Measurements from ENCODE around the gene CSNK2A3.
"Not testable (repeated sequence)": the region's sequence is repeated elsewhere in the genome, so short reads cannot be mapped to it uniquely, and the experiment has no call there.

The CSNK2A3 gene

DNA sequence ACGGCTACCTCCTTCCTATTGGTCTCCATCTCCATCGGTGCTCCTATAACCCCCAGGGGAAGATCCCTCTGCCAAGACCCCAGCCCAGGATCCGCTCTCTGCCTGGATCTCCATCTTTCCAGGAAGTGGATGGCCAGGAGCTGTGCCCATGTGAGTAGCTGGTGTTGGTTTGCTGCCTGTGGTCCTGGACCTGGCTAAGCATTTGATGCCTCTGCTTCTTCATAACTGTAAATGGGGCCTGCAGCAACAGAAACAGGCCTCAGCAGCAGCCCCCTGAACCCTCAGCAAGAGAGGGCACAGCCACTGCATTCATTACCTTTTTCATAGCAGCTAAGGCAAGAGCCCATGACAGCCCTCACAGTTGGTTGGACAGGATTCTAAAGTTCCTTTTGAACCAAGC, 26.6 kb upstream of the CSNK2A3 start:
- DNase-seq (ENCODE audit: low read depth, low spot score): no peak

GRCh38 chr11:11378184-11378940, 25.3 kb upstream of the CSNK2A3 start:
- no peak for DNase-seq (ENCODE audit: low read depth, low spot score)

GRCh38 chr11:11374358-11375148, 21.5 kb upstream of the CSNK2A3 start:
- no peak for DNase-seq (ENCODE audit: low read depth, low spot score)

DNA sequence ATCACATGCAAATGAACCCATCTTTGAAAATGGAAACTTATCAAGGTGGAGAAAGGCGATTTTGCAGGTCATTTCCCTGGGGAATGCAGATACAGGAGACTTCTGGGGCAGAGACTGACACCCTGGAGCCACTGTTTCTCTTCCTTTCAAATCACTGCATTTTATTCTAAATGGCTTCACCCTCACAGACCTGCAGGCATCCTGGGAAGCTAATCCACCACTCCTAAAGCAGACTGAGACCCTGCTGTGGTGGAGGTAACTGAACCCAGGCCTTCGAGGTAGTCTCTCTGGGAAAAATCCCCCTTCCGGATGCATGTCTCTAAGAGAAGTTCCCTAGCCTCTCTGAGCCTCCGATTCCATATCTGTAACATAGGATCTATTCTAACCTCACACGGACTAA, 20.9 kb upstream of the CSNK2A3 start:
- no peak for DNase-seq (ENCODE audit: low read depth, low spot score)

- no peak for DNase-seq (ENCODE audit: low read depth, low spot score)
Measured at GRCh38 chr11:11372461-11372860, 19.4 kb upstream of the CSNK2A3 start.

DNA sequence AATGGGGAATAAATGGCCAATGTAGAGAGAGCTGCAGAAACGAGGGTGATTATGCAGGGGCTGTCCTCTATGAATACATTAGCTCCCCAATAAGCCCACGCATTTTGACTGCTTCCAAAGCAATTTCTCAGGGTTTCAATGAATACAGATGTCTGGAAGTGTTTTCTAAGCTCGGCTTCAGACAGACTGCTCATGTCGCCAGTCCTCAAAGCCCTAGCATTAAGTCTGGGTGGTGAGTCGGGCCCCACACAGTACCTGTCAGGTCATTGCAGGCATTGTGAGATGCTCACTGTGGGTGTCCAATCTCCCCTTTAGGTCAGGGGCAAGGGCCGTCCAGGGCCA, 17.9 kb upstream of the CSNK2A3 start:
- DNase-seq (ENCODE audit: low read depth, low spot score): no peak

DNA sequence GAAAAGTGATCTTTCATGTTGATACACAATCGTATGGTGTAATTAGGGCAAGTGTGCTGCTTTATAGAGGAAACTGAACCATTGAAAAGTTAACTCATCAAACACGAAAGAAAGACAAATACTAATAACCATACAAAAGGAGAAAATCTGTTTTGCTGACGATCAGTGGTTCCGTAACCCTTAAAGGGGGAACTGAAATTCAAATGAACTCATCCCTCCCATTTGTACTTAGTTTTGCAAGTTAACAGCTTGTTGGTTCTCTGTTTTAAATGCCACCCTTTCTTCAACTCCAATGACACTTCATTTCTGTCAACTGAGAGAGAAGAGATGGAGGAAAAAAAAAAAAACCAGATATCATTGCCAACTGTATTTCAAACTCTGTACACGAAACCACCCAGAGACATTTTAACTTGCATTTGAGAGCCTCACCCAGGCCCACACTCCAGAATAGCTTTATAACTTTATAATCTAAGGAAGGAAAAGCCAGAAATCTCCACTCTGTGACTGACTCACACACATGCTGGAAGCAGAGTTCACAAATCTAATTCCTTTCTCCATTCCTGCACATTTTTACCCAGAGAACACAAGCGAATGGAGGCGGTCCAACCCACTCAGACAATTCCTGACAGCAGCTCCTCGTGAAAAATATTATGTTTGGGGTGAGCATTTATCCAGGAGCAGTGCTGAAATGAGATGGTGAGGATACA, 17.4 kb upstream of the CSNK2A3 start:
- peak; percentile 45 for DNase-seq (ENCODE audit: low read depth, low spot score)

DNA sequence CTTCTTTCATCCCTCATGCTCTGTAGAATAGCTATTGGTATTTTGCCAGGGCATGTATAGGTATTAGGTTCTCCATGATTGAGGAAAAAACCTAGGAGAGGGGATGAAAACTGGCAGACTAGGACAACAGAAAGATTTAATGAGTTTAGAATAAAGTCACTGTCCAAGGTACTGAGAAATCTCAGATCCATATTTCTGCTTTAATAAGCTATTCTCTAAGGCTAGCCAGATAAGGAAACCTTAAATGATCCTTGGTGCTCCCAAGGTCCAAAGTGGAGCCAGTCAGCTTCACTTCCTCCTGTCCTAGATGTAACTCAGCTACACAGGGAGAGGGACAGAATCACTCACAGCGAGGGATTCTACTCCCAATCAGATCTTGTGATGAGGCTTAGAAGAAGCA, 13.7 kb upstream of the CSNK2A3 start:
- DNase-seq (ENCODE audit: low read depth, low spot score): peak; percentile 28

- DNase-seq (ENCODE audit: low read depth, low spot score): no peak
Measured at GRCh38 chr11:11363674-11364073, 10.6 kb upstream of the CSNK2A3 start.

DNA sequence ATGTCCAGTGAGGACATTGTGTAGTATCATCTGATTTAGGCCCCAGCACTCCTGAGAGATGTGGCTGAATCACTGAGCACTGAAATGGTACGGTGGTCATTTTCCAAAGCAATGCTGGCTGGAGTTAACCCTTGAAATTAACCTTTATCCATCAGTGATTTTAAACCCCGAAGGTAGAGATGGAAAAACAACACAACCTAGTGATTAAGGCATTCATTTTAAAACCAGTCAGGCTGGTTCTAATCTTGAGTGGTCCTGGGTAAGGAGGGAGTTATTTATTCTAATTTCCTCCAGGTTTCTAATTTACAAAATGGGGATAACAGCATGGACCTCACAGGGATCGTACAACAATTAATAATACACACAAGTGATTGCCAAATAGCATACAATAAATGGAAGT, 6.6 kb upstream of the CSNK2A3 start:
- DNase-seq (ENCODE audit: low read depth, low spot score): no peak

DNA sequence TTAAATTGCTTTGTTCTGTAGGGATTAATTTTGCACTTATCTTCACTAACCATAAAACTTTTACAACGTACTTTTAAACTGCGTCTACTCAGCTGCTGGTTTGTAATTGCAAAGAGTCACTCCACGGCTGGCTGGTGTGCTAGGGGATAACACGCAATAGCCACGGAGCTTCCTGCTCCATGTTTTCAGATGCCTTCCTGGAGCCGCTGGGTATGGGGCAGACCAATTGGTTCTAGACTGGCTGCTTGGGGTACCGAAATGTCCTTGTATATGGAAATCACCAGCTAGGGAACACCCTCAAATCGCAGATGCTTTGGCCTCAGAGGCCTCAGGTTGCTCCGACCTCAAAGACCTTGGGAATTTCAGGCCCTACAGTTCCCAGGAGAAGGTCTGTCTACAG, 3.8 kb upstream of the CSNK2A3 start:
- DNase-seq (ENCODE audit: low read depth, low spot score): no peak

DNA sequence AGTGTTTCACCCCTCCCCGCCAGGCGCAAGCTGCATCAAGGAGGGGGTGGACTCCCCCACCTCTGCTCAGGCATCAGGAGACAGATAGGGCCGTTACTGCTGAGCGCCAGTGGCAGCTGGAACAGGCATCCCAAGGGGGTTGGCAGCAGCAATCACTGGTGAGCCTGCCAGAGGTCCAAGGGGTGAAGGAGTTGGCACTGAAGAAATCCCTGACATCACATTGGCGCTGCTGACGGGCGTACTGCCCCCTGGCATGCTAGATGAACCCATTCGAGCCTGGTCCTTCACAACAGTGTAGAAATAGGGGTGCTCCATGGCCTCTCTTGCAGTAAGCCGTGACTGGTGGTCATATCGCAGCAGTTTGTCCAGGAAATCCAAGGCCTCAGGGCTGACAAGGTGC, 1.2 kb downstream of the CSNK2A3 start:
- DNase-seq (ENCODE audit: low read depth, low spot score): not testable (repeated sequence)

DNA sequence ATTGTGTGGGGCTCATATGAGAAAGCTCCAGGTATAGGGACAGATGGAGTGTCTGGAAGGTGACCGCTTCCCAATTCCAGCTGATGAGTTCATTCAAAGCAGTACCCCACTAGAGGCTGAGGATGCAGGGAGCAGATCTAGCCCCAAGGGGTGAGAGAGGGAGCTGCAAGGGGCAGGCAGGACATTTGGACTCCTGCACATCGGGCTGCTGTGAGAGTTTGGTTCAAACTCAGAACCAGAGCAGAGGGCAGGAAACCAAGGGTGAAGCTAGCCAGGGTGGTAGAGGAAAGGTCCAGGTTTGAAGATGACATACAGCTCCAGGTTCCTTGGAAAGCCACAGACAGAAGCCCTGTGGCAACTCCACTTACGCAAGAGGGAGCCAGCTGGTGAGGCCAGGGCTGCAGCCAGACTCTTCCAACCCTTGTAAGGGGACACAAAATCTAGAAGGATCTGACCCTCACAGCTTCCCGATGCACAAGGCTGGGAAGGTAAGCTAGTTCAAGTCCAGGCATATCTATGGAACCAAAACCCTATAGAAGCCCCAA, 1.9 kb downstream of the CSNK2A3 start:
- DNase-seq (ENCODE audit: low read depth, low spot score): no peak

DNA sequence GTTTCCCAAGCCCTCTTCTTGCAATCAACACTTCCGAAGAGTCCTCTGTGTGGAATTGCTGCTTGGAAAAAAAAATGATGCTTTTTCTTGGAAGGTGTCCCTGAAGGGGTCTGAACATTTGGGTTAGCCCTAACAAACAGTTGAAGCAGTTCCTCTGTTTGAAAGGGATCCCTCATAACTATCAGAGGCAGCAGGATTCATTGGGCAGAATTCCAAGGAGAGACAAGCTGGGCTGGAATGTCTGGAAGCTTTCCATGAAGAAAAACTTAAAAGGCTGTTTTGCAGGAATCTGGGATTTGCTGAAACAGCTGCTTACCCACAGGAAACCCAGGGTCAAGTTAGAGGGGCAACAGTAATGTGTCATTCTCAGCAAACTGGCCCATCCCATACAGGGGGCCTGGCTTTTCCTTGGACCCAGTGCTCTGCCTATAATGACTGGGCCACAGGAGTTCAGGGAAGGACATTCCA, 3.1 kb downstream of the CSNK2A3 start:
- peak; percentile 72 for DNase-seq (ENCODE audit: low read depth, low spot score)

GRCh38 chr11:11349106-11349825, 3.8 kb downstream of the CSNK2A3 start:
- no peak for DNase-seq (ENCODE audit: low read depth, low spot score)

DNA sequence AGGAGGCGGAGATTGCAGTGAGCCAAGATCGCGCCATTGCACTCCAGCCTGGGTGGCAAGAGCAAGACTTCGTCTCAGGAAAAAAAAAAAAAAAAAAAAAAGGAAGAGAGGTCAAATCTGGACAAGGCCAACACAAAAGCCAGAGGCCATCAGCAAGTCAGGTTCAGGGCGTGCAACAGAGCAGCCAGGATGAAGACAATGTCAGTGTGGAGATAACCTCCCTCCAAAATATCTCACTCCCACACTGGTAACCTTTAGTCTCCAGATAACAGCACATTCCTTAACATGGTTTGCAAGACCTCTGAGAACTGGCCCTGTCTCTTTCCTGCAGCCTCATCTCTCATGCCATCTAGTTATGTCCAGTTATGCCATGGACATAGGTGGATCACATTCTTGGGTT, 4.7 kb downstream of the CSNK2A3 start:
- DNase-seq (ENCODE audit: low read depth, low spot score): no peak

- peak; percentile 38 for DNase-seq (ENCODE audit: low read depth, low spot score)
Measured at GRCh38 chr11:11347592-11347991, 5.5 kb downstream of the CSNK2A3 start.

GRCh38 chr11:11346303-11346702, 6.7 kb downstream of the CSNK2A3 start:
- no peak for DNase-seq (ENCODE audit: low read depth, low spot score)

DNA sequence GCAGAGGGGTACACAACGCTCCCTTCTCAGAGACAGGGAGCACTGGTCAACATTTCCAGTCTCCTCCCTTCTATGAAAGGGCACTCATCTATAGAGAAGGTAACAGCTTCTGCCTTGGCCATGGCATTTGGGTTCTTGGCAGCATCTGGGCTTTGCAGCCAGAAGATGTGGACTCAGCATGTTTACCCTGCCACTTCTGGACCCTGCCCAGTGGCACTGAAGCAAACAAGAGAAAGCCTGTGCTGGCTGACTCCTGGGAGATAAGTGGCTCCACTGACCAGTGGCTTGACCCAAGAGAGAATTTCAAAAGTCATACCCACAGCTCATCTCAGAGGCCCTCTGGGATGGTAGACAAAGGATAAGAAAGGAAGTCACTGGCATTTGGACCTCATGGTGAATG, 8.0 kb downstream of the CSNK2A3 start:
- DNase-seq (ENCODE audit: low read depth, low spot score): no peak

GRCh38 chr11:11344045-11344444, 9.0 kb downstream of the CSNK2A3 start:
- DNase-seq (ENCODE audit: low read depth, low spot score): no peak

GRCh38 chr11:11338304-11338703, 14.7 kb downstream of the CSNK2A3 start:
- DNase-seq (ENCODE audit: low read depth, low spot score): no peak

- DNase-seq (ENCODE audit: low read depth, low spot score): no peak
Measured at GRCh38 chr11:11336664-11337063, 16.4 kb downstream of the CSNK2A3 start.

Measured in astrocyte of the hippocampus (primary cell).